Measurements from ENCODE around the gene DRC1.
"Not testable (repeated sequence)": the region's sequence is repeated elsewhere in the genome, so short reads cannot be mapped to it uniquely, and the experiment has no call there.

The DRC1 gene

GRCh38 chr2:26401739-26402541 lies at the start of gene DRC1:
TSS of gene DRC1 (plus strand) at chr2:26401920. CDS start at chr2:26401990, 70 bp downstream.
- DNase-seq = peak; percentile 50

GRCh38 chr2:26352892-26353291 lies 48.8 kb upstream of the DRC1 start:
- no peak for DNase-seq

- not testable (repeated sequence) for DNase-seq
These were observed 47.3 kb upstream of the DRC1 start for GRCh38 chr2:26354469-26354868.

GRCh38 chr2:26355038-26355995 lies 46.4 kb upstream of the DRC1 start:
- DNase-seq = peak; percentile 85

GRCh38 chr2:26356111-26356510 lies 45.6 kb upstream of the DRC1 start:
- DNase-seq = no peak

- DNase-seq = no peak
These were observed 44.9 kb upstream of the DRC1 start for GRCh38 chr2:26356771-26357170.

- DNase-seq = no peak
These were observed 41.7 kb upstream of the DRC1 start for GRCh38 chr2:26359886-26360473.

GRCh38 chr2:26363323-26363722 lies 38.4 kb upstream of the DRC1 start:
- DNase-seq = no peak

GRCh38 chr2:26363958-26364357 lies 37.8 kb upstream of the DRC1 start:
- no peak for DNase-seq

- no peak for DNase-seq
These were observed 37.1 kb upstream of the DRC1 start for GRCh38 chr2:26364669-26365068.

GRCh38 chr2:26366957-26367356 lies 34.8 kb upstream of the DRC1 start:
- DNase-seq = no peak

- DNase-seq = not testable (repeated sequence)
These were observed 32.1 kb upstream of the DRC1 start for GRCh38 chr2:26369664-26370063.

GRCh38 chr2:26370909-26371308 lies 30.8 kb upstream of the DRC1 start:
- not testable (repeated sequence) for DNase-seq

GRCh38 chr2:26376799-26377198 lies 24.9 kb upstream of the DRC1 start:
- no peak for DNase-seq

GRCh38 chr2:26380281-26380680 lies 21.4 kb upstream of the DRC1 start:
- DNase-seq = no peak

GRCh38 chr2:26382564-26382963 lies 19.2 kb upstream of the DRC1 start:
- DNase-seq = no peak

GRCh38 chr2:26384183-26384582 lies 17.5 kb upstream of the DRC1 start:
- no peak for DNase-seq

- no peak for DNase-seq
These were observed 17.1 kb upstream of the DRC1 start for GRCh38 chr2:26384597-26384996.

- DNase-seq = no peak
These were observed 14.5 kb upstream of the DRC1 start for GRCh38 chr2:26387189-26387588.

- DNase-seq = no peak
These were observed 7.0 kb upstream of the DRC1 start for GRCh38 chr2:26394694-26395093.

GRCh38 chr2:26395394-26395793 lies 6.3 kb upstream of the DRC1 start:
- DNase-seq = no peak

- no peak for DNase-seq
These were observed 4.9 kb upstream of the DRC1 start for GRCh38 chr2:26396734-26397298.

GRCh38 chr2:26399771-26400376 lies 1.8 kb upstream of the DRC1 start:
- DNase-seq = no peak
